HG03280 (cell line): Measurements from ENCODE around the gene CYP20A1.
"Not testable (repeated sequence)": the region's sequence is repeated elsewhere in the genome, so short reads cannot be mapped to it uniquely, and the experiment has no call there.

Source experiments
- ATAC-seq: cut with Tn5 transposase; IDR thresholded peaks from one replicate; pipeline ENCODE4 v1.9.1; 2021; ENCODE audit warnings: mild to moderate bottlenecking, moderate library complexity; ENCODE audit not compliant: unreplicated experiment

The CYP20A1 gene

DNA sequence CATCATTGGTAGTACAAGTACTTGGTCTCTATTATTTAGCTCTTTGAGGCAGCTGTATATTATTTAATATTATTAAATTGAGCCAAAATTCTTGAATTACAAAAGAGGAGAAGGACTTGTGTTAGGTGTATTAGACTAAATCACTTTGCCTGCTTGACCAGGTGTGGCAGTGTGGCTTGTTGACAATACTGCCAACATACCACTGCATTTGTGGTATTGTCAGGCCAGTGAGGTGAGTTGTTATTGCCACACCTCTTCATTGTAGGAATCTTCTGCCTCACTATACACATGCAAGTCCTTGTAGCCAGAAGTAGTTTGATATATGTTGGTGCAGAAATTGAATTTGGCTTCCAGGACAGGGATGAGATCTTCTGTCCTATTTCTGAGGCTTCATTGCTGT lies 40.5 kb downstream of the CYP20A1 start:
- ATAC-seq: no peak

DNA sequence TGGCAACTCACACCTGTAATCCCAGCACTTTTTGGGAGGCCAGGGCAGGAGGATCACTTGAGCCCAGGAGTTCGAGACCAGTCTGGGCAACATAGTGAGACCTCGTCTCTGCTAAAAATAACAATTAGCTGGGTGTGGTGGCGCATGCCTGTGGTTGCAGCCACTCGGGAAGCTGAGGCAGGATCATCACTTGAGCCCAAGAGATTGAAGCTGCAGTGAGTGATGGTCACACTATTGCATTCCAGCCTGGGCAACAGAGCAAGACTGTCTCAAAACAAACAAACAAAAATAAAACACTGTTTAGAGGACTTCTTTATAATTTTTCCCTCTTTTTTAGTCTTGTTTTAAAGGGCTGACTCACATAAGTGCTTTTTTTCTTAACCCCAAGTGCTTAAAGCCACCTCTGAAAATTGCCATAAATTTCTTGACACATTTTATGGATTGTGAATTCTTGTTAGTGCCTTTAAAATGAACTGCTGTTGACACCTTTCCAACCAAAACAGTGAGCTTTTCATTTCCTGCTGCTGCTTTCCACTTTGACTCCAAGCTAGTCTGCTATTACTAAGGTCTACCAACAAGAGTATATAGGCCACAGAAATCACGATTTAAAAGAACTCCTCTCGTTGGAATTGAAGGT lies 41.7 kb downstream of the CYP20A1 start:
- no peak for ATAC-seq

DNA sequence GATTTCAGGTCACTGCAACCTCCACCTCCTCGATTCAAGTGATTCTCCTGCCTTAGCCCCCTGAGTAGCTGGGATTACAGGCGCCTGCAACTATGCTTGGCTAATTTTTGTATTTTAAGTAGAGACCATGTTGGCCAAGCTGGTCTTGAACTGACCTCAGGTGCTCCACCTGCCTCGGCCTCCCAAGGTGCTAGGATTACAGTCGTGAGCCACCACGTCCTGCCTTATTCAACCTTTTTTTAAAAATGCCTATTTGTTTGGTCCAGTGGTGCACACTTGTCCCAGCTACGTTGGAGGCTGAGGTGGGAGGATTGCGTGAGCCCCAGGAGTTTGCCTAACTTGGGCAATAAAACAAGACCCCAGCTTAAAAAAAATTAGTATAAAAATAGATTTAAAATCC lies 43.3 kb downstream of the CYP20A1 start:
- ATAC-seq: no peak

DNA sequence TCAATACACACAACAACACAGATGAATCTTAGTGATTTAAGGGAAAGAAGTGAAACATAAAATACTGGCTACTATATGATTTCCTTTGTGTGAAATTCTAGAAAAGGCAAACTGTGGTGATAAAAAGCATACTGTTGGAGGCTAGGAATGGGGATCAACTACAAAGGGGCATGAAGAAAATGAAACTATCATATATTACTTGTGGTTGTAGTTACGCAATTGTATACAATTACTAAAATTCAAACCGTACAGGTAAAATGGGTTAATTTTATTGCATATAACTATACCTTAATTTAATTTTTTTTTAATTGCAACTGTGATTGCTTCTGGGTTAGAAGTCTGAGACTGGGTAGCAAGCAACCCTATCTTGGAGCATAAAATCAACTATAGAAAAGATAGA lies 47.7 kb downstream of the CYP20A1 start:
- ATAC-seq: no peak

DNA sequence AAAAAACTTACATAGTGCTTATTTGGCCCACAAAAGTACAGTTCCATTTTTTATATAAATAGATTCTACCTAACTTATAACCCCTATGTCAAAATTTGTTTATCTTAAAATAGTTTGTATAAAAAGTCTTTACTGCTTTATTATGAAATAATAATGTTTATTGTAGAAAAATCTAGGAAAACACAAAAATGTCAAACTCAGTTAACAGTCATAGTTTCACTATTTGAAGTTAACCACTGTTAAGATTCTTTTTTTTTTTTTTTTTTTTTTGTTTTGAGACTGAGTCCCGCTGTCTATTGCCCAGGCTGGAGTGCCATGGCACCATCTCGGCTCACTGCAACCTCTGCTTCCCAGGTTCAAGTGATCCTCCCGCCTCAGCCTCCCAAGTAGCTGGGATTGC lies 62.8 kb downstream of the CYP20A1 start:
- no peak for ATAC-seq

DNA sequence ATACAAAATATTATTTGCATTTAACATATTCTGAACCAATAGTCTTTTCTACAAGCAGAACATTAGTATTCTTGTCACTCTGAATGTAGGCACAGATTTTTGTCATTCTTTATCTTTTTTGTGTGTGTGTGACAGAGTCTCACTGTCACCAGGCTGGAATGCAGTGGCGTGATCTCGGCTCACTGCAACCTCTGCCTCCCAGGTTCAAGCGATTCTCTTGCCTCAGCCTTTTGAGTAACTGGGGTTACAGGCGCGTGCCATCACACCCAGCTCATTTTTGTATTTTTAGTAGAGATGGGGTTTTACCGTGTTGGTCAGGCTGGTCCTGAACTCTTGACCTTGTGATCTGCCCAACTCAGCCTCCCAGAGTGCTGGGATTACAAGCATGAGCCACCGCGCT lies 63.8 kb downstream of the CYP20A1 start:
- not testable (repeated sequence) for ATAC-seq

DNA sequence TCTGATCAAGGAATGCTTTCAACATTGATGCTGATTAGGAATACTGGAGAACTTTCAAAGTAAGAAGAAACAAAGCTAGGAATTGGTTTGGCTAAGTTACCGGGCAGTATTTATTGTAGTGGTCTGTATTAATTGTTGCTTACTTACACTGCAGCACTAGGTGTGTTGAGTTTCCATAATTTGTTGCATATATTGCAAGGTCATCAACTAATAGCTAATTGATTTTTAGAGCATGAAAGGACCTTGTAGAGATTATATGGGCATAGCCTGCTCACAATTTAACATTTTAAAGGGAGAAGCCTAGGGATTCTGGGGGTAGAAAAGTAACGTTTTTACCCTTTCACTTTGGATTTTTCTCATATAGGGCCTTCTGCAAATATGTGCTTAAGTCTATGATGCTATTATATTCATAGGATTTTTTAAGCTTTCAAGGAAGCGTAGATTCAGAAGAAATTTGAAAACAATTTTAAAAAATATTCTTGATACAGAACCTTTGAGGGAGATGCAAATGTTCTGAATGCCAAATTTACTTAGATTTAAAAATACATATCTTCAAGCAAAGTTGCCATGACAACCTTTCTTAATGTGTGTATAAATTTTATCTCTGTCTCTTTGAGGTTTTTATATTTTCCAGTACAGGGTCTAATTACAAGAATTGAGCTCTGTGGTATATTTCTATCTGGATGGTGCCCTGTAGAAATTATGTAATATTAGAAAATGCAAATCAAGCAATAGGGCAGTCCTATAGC lies 72.0 kb downstream of the CYP20A1 start:
- no peak for ATAC-seq

DNA sequence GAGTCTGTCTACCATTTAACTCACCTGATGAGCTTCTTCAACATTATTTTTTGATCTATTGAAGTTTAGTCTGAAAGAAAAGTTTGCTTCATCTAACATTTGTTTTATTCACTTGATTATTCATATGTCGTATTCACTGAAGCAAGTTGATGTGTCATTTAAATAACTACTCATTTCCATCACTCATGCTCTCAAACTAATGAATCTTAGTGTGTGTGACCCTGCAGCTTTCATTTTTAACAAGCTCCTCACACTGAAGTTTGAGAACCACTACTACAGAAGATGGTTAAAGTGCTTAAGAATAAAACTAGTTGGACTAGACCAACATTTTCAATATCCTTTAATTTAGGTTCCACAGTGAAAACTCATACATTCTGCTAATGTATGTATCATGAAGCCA lies 87.5 kb downstream of the CYP20A1 start:
- ATAC-seq: no peak

DNA sequence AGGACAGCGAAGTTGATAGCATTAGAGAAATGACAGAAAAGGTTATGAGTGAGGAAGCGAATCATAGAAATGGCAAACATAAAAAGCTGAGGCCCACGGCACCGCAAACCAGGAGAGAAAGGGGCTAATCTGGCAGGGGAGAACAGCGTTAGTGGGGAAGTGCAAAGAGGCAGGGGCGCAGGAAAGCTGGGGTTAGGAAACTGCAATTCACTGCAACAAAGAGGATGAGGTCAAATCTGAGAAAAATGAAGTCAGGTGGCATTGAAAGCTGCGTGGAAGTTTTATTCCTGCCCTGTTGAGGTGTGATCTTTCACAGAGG lies 88.7 kb downstream of the CYP20A1 start:
- no peak for ATAC-seq

DNA sequence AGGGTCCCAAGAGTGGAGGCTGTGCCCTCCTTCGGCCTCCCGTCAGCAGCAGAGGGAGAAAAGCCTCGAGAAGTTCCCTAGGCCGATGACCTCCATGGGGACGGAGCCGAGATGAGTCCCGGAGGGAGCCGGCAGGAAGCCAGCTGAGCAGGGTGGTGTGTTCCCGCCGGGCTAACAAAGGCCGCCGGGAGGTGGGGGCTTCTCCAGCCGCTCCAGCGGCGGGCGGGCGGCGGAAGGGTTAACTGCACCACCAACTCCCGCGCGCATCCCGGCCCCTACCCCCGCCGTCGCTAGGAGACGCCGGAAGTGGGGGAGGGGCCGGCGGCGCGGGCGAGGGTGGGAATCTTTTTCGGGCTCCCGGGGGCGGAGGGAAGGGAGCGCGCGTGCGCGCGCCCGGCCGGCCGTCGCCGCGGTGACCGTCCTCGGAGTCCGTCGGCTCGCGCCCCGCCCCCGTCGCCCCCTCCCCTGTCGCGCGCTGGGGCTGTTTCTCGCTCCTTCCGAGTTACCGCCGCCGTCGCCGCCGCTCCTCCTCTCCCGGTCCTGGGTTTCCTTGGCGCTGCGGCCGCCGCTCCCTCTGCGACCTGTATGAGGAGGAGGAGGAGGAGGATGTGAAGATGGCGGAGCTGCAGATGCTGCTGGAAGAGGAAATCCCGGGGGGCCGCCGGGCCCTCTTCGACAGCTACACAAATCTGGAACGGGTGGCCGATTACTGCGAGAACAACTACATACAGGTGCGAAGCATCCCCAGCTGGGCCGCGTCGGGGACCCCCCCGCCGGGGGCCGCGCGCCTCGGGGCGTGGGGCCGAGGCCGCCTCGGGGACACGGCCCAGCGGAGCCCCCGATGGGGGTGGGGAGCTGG lies 89.3 kb downstream of the CYP20A1 start, which contains the start of gene ABI2:
ABI2 (plus strand) TSS at position 494 of the 859 bp plus-strand sequence; CDS start at position 615, 121 bp downstream.
- ATAC-seq: peak; percentile 56

DNA sequence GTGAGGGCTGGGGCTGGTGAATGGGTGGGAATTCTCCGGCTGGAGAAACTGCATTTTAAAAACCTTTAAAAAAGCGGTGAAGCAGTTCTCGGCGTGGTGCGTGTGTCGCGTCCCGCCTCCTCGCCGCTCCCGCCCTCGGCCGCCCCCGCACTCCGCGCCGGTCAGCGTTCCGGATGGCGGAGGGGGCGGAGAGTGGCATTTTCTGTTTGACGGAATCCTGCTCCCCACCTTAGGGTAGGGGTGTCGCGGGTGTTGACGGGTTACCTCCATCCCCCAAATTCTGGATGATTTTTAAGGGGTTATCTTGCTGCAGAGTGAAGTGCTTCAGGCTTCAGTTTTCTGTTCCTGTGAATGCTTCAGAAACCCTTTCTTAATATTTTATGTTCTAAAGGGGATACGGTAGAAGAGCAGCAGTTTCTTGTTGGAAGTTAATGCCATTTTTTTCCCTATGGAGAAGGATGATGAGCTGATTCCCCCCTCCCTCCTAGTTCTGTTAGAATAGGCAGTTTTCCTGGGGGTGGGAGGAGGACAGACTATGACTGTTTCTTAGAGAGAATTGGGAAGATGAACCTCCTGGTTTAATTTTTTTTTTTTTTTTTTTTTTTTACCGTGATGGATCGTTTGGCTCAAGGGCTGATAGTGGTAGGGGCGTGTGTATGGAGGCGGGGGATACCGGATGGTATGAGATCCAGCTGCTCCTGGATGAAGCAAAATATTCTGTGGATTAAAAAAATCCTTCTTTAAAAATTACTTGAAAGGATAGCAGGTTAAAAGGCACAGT lies 90.1 kb downstream of the CYP20A1 start:
- ATAC-seq: peak; percentile 54

DNA sequence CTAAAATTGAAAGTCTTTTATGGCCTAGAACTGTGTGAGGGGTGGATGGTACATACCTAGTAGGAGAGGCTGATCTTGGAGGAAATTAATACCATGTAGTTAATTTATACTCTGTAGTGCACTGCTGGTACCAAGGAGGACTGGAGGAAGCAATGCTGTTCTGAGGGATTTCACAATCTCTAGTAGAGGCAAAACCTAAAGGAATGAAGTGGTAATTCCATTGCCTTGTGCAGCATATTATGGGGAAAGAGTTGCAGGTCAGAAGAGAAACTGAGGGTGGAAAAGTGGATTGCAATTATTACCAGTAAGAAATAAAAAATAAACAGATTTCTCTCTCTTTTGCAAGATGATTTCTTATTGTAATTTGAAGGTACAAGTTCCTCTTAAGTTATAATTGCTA lies 91.6 kb downstream of the CYP20A1 start:
- ATAC-seq: no peak

DNA sequence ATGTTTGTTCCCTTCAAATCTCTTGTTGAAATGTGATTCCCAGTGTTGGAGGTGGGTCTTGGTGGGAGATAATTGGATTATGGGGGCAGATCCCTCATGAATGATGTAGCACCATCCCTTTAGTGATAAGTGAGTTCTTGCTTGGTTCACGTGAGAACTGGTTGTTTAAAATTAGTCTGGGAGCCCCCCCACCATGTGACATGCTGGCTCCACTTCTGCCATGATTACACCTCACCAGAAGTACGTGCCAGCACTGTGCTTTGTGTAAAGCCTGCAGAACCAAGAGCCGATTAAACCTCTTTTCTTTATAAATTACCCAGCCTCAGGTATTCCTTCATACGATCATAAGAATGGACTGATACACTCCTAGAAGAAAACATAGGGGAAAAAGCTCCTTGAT lies 99.5 kb downstream of the CYP20A1 start:
- no peak for ATAC-seq

DNA sequence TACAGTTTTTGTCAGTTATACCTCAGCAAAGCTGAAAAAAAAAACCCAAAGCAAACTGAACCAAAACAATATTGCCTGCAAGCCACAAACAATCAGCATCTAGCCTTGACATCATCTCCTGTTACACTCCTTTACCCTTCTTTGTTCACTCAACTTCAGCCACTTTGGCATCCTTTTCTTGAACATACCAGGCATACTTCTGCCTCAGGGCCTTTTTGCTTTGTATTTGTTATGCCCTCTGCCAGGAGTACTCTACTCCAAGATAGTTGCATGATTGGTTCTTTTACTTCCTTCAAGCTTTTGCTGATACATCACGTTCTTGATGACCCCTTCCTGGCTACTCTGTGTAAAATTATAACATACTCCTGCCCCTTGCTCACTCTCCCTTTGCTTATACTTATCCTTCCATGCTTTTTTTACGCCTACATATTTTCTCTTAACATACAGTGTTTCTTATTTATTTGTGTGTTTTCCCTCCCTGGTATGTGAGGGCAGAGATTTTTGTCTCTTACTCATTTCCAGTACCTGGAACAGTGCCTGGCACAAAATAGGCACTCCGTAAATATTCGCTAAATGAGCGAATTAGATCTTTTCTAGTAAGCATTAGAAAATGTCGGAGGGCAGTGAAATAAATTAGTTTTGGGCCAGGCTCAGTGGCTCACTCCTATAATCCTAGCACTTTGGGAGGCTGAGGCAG lies 102.1 kb downstream of the CYP20A1 start:
- no peak for ATAC-seq

DNA sequence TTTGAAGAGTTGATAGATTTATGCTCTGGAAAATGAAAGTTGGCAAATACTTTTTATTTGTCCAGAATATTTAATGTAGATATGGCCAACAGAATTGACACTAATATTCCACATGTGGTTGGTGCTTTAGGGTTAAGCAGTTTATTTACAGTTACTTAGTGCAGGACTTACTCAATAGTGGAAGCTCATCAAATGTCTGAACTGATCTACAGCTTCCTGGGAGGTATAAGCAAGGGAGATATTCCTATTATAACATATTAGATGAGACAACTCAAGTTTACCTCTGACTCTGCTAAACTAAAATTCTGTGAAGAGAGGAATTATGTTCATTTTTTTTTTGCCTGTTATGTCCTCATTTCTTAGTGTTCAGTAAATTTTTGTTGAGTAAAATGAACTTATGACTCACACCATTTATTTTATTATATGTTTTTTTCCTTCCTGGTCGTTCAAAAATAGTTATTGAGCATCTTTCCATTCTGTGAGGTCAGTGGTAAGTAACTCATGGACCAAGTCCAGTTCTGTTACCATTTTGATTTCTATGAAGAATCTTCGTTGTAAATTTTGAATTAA lies 103.0 kb downstream of the CYP20A1 start:
- no peak for ATAC-seq

DNA sequence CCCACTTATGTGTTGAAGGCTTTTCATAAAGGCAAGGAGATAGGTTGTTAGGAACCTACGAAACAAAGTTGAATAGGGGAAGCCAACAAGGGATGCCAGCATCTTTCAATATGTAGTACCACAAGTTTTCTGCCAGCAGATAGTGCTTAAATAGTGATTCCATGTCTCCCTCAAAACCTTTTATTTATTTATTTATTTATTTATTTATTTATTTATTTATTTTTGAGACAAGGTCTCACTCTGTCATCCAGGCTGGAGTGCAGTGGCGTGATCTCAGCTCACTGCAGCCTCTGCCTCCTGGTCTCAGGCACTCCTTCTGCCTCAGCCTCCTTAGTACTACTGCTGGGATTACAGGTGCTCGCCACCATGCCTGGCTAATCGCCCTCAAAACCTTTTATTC lies 103.6 kb downstream of the CYP20A1 start:
- ATAC-seq: not testable (repeated sequence)

DNA sequence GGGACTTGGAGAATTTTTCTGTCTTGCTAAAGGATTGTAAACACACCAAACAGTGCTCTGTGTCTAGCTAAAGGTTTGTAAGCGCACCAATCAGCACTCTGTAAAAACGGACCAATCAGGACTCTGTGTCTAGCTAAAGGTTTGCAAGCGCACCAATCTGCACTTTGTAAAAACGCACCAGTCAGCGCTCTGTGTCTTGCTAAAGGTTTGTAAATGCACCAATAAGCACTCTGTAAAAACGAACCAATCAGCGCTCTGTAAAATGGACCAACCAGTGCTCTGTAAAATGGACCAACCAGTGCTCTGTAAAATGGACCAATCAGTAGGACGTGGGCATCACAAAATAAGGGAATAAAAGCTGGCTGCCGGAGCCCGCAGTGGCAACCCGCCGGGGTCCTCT lies 105.8 kb downstream of the CYP20A1 start:
- ATAC-seq: no peak

DNA sequence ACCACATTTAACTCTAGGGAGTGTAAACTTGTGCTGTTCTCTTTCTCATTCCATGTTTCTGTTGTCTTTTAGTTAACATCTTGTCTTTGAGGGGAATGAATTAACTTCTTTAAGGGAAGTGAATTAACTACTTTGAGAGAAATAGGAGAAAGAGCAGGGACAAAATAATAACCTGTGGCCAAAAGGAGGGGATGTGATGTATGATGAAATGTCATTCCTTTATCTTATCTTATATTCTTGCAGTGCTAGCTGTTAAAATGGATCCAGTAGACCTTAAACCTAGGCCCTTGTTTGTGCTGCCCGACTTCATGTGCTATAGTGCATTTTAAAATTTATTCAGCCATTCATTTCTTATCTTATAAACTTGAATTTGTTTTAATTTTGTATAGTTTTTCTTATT lies 107.8 kb downstream of the CYP20A1 start:
- no peak for ATAC-seq

DNA sequence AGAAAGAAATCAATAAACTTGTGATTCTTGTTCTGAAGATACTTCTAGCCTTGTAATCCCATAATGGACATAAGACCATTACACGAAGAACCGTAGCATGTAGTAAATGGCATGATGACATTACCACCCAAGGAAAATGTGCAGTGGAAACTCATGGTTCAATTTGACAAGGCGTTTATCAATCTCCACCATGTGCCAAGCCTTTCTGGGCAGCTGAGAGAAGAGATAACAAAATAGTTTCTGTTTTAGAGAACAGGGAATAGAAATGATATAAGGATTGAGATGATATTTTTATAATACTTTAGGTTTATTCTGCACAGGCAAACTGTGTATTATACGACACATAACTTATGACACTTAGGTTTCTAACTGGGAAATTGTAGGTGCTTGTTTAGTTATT lies 108.6 kb downstream of the CYP20A1 start:
- no peak for ATAC-seq

DNA sequence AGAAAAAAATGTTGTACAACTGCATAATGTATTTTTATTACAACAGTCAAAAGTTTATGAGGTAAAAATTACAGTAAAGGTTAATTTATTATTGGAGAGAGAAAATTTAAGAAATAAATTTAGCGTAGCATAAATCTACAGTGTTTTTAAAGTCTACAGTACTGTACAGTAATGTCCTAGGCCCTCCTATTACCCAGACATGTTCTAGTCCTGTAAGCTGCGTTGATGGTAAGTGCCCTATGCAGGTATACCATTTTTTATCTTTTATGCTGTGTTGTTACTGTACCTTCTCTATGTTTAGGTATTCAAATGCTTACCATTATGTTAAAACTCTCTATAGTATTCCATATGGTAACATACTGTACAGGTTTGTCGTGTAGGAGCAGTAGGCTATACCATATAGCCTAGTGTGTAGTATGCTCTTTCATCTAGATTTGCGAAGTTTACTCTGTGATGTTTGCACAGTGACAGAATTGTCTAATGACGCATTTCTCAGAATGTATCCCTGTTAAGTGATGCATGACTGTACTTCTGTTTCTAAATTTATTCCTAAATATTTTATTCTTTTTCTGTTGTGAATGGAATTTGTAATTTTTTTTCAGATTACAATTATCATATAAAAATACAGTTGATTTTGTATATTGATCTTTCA lies 113.9 kb downstream of the CYP20A1 start:
- ATAC-seq: no peak
